ENCODE measurements around the gene SDCCAG8. TPM values are rescaled to one million over a fixed set of nuclear protein-coding genes. Genes with fewer than 3 reads are reported as not detected.

SDCCAG8 gene
- total RNA-seq, 1 experiment from 2014 or later, result 65.9 TPM

GRCh38 chr1:243420016-243420945 is 164.4 kb downstream of the SDCCAG8 start:
- no peak for DNase-seq (ENCODE audit: low spot score)

GRCh38 chr1:243420946-243421685 is 165.3 kb downstream of the SDCCAG8 start:
- DNase-seq (ENCODE audit: low spot score), result peak; percentile 49

GRCh38 chr1:243421784-243422183 is 165.9 kb downstream of the SDCCAG8 start:
- DNase-seq (ENCODE audit: low spot score), result peak; percentile 95

- no peak for DNase-seq (ENCODE audit: low spot score)
Observed at GRCh38 chr1:243422362-243422761, 166.5 kb downstream of the SDCCAG8 start.

GRCh38 chr1:243428084-243428483 is 172.2 kb downstream of the SDCCAG8 start:
- no peak for DNase-seq (ENCODE audit: low spot score)

GRCh38 chr1:243428617-243429342 is 172.9 kb downstream of the SDCCAG8 start:
- no peak for DNase-seq (ENCODE audit: low spot score)

- no peak for DNase-seq (ENCODE audit: low spot score)
Observed at GRCh38 chr1:243431591-243431990, 175.8 kb downstream of the SDCCAG8 start.

GRCh38 chr1:243432136-243432535 is 176.3 kb downstream of the SDCCAG8 start:
- no peak for DNase-seq (ENCODE audit: low spot score)

- no peak for DNase-seq (ENCODE audit: low spot score)
Observed at GRCh38 chr1:243433737-243434370, 178.0 kb downstream of the SDCCAG8 start.

GRCh38 chr1:243434594-243434993 is 178.8 kb downstream of the SDCCAG8 start:
- DNase-seq (ENCODE audit: low spot score), result no peak

- DNase-seq (ENCODE audit: low spot score), result no peak
Observed at GRCh38 chr1:243435836-243436235, 180.0 kb downstream of the SDCCAG8 start.

- no peak for DNase-seq (ENCODE audit: low spot score)
Observed at GRCh38 chr1:243438146-243438545, 182.3 kb downstream of the SDCCAG8 start.

- DNase-seq (ENCODE audit: low spot score), result peak; percentile 55
Observed at GRCh38 chr1:243438815-243439214, 183.0 kb downstream of the SDCCAG8 start.

- no peak for DNase-seq (ENCODE audit: low spot score)
Observed at GRCh38 chr1:243440406-243440805, 184.6 kb downstream of the SDCCAG8 start.

GRCh38 chr1:243441601-243442000 is 185.8 kb downstream of the SDCCAG8 start:
- no peak for DNase-seq (ENCODE audit: low spot score)

- no peak for DNase-seq (ENCODE audit: low spot score)
Observed at GRCh38 chr1:243443557-243443956, 187.7 kb downstream of the SDCCAG8 start.

- peak; percentile 25 for DNase-seq (ENCODE audit: low spot score)
Observed at GRCh38 chr1:243447347-243447746, 191.5 kb downstream of the SDCCAG8 start.

GRCh38 chr1:243447844-243448243 is 192.0 kb downstream of the SDCCAG8 start:
- no peak for DNase-seq (ENCODE audit: low spot score)

- DNase-seq (ENCODE audit: low spot score), result no peak
Observed at GRCh38 chr1:243449373-243449772, 193.5 kb downstream of the SDCCAG8 start.

- DNase-seq (ENCODE audit: low spot score), result no peak
Observed at GRCh38 chr1:243452092-243452491, 196.3 kb downstream of the SDCCAG8 start.

- DNase-seq (ENCODE audit: low spot score), result no peak
Observed at GRCh38 chr1:243454328-243454997, 198.6 kb downstream of the SDCCAG8 start.

Measured in A172 (cell line).